ENCODE measurements around the gene COL4A3.

DNA sequence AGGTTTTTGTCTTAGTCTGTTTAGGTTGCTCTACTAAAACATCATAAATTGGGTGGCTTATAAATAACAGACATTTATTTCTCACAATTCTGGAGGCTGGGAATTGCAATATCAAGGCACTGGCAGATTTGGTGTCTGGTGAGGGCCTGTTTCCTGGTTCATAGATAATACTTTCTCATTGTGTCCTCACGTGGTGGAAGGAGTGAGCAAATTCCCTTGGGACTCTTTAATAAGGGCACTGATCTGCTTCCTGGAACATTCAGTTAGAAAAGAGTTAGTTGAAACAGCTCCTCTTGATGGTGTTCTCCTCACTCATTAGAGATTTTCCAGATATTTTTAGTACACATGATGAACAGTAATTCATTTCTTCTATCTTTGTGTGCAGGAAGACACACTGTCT, 22.3 kb downstream of the COL4A3 start:
- TF ChIP-seq, protein P1, sequence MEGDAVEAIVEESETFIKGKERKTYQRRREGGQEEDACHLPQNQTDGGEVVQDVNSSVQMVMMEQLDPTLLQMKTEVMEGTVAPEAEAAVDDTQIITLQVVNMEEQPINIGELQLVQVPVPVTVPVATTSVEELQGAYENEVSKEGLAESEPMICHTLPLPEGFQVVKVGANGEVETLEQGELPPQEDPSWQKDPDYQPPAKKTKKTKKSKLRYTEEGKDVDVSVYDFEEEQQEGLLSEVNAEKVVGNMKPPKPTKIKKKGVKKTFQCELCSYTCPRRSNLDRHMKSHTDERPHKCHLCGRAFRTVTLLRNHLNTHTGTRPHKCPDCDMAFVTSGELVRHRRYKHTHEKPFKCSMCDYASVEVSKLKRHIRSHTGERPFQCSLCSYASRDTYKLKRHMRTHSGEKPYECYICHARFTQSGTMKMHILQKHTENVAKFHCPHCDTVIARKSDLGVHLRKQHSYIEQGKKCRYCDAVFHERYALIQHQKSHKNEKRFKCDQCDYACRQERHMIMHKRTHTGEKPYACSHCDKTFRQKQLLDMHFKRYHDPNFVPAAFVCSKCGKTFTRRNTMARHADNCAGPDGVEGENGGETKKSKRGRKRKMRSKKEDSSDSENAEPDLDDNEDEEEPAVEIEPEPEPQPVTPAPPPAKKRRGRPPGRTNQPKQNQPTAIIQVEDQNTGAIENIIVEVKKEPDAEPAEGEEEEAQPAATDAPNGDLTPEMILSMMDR (IDR thresholded peaks at IDR 0.05), result no peak
- TF ChIP-seq POLR2AphosphoS5 (IDR thresholded peaks at IDR 0.05) (no peak), POLR2A (IDR thresholded peaks at IDR 0.05) (no peak), EP300 (IDR thresholded peaks at IDR 0.05; ENCODE audit: low read depth) (no peak)
